ENCODE data around the gene DDX52.

DDX52 gene

GRCh38 chr17:37614823-37615222 lies 28.4 kb downstream of the DDX52 start:
- TF ChIP-seq ZFX (IDR thresholded peaks at IDR 0.05; ENCODE audit: borderline replicate concordance): no peak
- no peak for TF ChIP-seq CTCF (IDR thresholded peaks at IDR 0.05)
- H3K27ac ChIP-seq: no peak overlapping the region

- TF ChIP-seq CTCF (IDR thresholded peaks at IDR 0.05): no peak
- TF ChIP-seq ZFX (IDR thresholded peaks at IDR 0.05; ENCODE audit: borderline replicate concordance): no peak
- H3K27ac ChIP-seq: no peak overlapping the region
Observed at GRCh38 chr17:37614391-37614790, 28.9 kb downstream of the DDX52 start.

- H3K27ac ChIP-seq: peak overlapping the region; percentile 72
- no peak for TF ChIP-seq ZFX (IDR thresholded peaks at IDR 0.05; ENCODE audit: borderline replicate concordance)
- TF ChIP-seq CTCF (IDR thresholded peaks at IDR 0.05): no peak
Observed at GRCh38 chr17:37610971-37611370, 32.3 kb downstream of the DDX52 start.

- H3K27ac ChIP-seq: peak overlapping the region; percentile 72
Observed at GRCh38 chr17:37610041-37610420, 33.2 kb downstream of the DDX52 start.

- TF ChIP-seq CTCF (IDR thresholded peaks at IDR 0.05): peak; percentile 39; the same call in 1 of the 2 replicates
- no peak for TF ChIP-seq ZFX (IDR thresholded peaks at IDR 0.05; ENCODE audit: borderline replicate concordance)
Observed at GRCh38 chr17:37609170-37610040, 33.8 kb downstream of the DDX52 start, which contains the start of gene SYNRG. Gene SYNRG, minus strand, starts transcription at chr17:37609418. Its CDS starts 63 bp downstream, at chr17:37609355.

GRCh38 chr17:37608351-37609169 lies 34.7 kb downstream of the DDX52 start:
- H3K27ac ChIP-seq: peak overlapping the region; percentile 72
- TF ChIP-seq ZFX (IDR thresholded peaks at IDR 0.05; ENCODE audit: borderline replicate concordance): no peak
- no peak for TF ChIP-seq CTCF (IDR thresholded peaks at IDR 0.05)

More at GRCh38 chr17:37609170-37610040, 33.8 kb downstream of the DDX52 start, which contains the start of gene SYNRG:
- H3K27ac ChIP-seq: peak within 1 kb of the TSS; percentile 72

DNA sequence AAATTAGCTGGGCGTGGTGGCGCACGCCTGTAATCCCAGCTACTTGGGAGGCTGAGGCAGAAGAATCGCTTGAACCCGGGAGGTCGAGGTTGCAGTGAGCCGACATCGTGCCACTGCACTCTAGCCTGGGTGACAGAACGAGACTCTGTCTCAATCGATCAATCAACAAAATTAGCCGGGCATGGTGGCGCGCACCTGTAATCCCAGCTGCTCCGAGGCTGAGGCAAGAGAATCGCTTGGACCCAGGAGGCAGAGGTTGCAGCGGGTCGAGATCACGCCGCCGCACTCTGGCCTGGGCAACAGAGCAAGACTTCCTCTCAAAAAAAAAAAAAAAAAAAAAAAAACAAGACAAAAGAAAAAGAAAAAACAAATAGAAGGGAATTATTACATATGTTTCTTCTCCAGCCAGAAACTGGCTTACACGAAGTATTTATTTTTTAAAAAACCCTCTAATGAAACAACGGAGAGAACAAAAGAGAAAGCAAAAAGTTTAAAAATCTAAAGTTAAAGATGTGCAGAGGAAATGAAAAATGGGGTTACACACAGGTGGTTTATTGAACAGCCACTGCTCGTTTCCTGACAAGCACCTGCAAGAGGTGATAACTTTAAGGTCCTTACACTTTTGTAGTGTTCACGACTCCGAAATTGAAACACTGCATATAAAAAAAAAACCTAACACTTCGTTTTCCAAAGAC lies 35.5 kb downstream of the DDX52 start:
- TF ChIP-seq CTCF (IDR thresholded peaks at IDR 0.05): no peak
- no peak for TF ChIP-seq ZFX (IDR thresholded peaks at IDR 0.05; ENCODE audit: borderline replicate concordance)
- H3K27ac ChIP-seq: peak overlapping the region; percentile 72

Data from 22Rv1 (cell line).